Duodenal mucosa (tissue), 2 donors: ENCODE measurements around the gene B9D2.

Experiments used
- H3K27ac ChIP-seq: one replicate; pipeline ENCODE4 v1.7.0; 2013; ENCODE audit warnings: low read depth, low read length
- H3K27me3 ChIP-seq, 2 donors: one replicate each; pipeline ENCODE4 v1.7.0; 2013; ENCODE audit warnings: low read length in 2 of 2, control low read depth in 1 of 2; ENCODE audit not compliant: insufficient read depth in 2 of 2, control insufficient read depth in 1 of 2
- H3K36me3 ChIP-seq, 2 donors: one replicate each; pipeline ENCODE4 v1.7.0; 2013; ENCODE audit warnings: low read length in 2 of 2, control low read depth in 1 of 2; ENCODE audit not compliant: insufficient read depth in 2 of 2, control insufficient read depth in 1 of 2
- H3K4me1 ChIP-seq, 2 donors: one replicate each; pipeline ENCODE4 v1.7.0; 2013; ENCODE audit warnings: low read length in 2 of 2, control low read depth in 1 of 2; ENCODE audit not compliant: insufficient read depth in 2 of 2, control insufficient read depth in 1 of 2
- H3K4me3 ChIP-seq, 2 donors: one replicate each; pipeline ENCODE4 v1.7.0; 2013; ENCODE audit warnings: low read length in 2 of 2, low read depth in 1 of 2
- H3K9ac ChIP-seq, 2 donors: one replicate each; pipeline ENCODE4 v1.7.0; 2013; ENCODE audit warnings: low read length in 2 of 2, low read depth in 1 of 2
- H3K9me3 ChIP-seq, 2 donors: one replicate each; pipeline ENCODE4 v1.7.0; 2013; ENCODE audit warnings: low read length in 2 of 2, control low read depth in 1 of 2; ENCODE audit not compliant: control insufficient read depth in 1 of 2

Gene B9D2

GRCh38 chr19:41307954-41308449, 55.9 kb downstream of the B9D2 start:
- no peak overlapping the region for H3K4me3 ChIP-seq
- peaks cover 28 to 55% of the 10 kb centered on the region in 2 donors for H3K4me1 ChIP-seq
- no peaks in the 10 kb centered on the region for H3K27me3 ChIP-seq
- H3K27ac ChIP-seq: peak overlapping the region; percentile 59
- H3K36me3 ChIP-seq: peaks cover 30 to 47% of the 10 kb centered on the region in 2 donors
- no peaks in the 10 kb centered on the region for H3K9me3 ChIP-seq
- H3K9ac ChIP-seq: peak overlapping the region; percentile 67 to 88

- H3K36me3 ChIP-seq: peaks cover 30 to 54% of the 10 kb centered on the region in 2 donors
- no peaks in the 10 kb centered on the region for H3K27me3 ChIP-seq
- H3K9ac ChIP-seq: peak overlapping the region in 1 of 2 donors; percentile 88
- H3K4me1 ChIP-seq: peaks cover 28 to 55% of the 10 kb centered on the region in 2 donors
- H3K27ac ChIP-seq: peak overlapping the region; percentile 59
- no peaks in the 10 kb centered on the region for H3K9me3 ChIP-seq
- H3K4me3 ChIP-seq: no peak overlapping the region
Observed at GRCh38 chr19:41307090-41307875, 56.7 kb downstream of the B9D2 start.

GRCh38 chr19:41305927-41306793, 57.8 kb downstream of the B9D2 start:
- Histone ChIP-seq H3K9me3 (no peaks in the 10 kb centered on the region), H3K9ac (no peak overlapping the region), H3K27me3 (no peaks in the 10 kb centered on the region), H3K27ac (no peak overlapping the region), H3K4me1 (peaks cover 28 to 59% of the 10 kb centered on the region in 2 donors), H3K4me3 (no peak overlapping the region), H3K36me3 (peaks cover 37 to 63% of the 10 kb centered on the region in 2 donors)

- H3K36me3 ChIP-seq: peaks cover 45 to 72% of the 10 kb centered on the region in 2 donors
- H3K9ac ChIP-seq: no peak overlapping the region
- H3K27me3 ChIP-seq: no peaks in the 10 kb centered on the region
- no peaks in the 10 kb centered on the region for H3K9me3 ChIP-seq
- H3K4me1 ChIP-seq: peaks cover 25 to 58% of the 10 kb centered on the region in 2 donors
- no peak overlapping the region for H3K27ac ChIP-seq
- no peak overlapping the region for H3K4me3 ChIP-seq
Observed at GRCh38 chr19:41304706-41305483, 59.1 kb downstream of the B9D2 start.
